ENCODE measurements around the gene KRTAP6-3.

Gene KRTAP6-3

DNA sequence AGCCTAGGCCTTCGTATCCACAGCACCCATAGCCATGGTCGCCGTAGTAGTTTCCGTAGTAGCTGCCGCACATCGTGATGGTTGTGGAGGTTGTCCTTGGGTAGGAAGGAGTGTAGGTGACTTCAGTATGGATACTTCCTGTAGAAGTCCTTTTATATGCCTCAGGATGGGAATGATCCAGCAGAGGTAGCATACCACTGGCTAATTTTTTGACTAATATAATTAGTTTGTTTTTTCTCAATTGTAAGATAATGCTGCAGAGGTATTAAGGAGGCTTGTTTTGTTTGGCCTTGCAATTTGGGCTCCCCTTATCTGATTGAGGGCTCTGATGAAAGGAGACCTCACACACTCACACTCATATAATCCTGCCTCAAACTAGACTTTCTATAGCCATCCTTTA, 6.6 kb downstream of the KRTAP6-3 start, which contains the start of gene KRTAP6-2:
Gene KRTAP6-2, minus strand, starts transcription at position 101 of the 400 bp plus-strand sequence. Its CDS starts 28 bp downstream, at position 73.
- no peak within 1 kb of the TSS for H3K4me3 ChIP-seq (ENCODE audit: low read depth, low read length)
- DNase-seq (ENCODE audit: low read depth), result no peak
- TF ChIP-seq, protein P1, sequence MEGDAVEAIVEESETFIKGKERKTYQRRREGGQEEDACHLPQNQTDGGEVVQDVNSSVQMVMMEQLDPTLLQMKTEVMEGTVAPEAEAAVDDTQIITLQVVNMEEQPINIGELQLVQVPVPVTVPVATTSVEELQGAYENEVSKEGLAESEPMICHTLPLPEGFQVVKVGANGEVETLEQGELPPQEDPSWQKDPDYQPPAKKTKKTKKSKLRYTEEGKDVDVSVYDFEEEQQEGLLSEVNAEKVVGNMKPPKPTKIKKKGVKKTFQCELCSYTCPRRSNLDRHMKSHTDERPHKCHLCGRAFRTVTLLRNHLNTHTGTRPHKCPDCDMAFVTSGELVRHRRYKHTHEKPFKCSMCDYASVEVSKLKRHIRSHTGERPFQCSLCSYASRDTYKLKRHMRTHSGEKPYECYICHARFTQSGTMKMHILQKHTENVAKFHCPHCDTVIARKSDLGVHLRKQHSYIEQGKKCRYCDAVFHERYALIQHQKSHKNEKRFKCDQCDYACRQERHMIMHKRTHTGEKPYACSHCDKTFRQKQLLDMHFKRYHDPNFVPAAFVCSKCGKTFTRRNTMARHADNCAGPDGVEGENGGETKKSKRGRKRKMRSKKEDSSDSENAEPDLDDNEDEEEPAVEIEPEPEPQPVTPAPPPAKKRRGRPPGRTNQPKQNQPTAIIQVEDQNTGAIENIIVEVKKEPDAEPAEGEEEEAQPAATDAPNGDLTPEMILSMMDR (IDR thresholded peaks at IDR 0.05; ENCODE audit: control insufficient read depth, extremely low read depth, insufficient read depth), result no peak

DNA sequence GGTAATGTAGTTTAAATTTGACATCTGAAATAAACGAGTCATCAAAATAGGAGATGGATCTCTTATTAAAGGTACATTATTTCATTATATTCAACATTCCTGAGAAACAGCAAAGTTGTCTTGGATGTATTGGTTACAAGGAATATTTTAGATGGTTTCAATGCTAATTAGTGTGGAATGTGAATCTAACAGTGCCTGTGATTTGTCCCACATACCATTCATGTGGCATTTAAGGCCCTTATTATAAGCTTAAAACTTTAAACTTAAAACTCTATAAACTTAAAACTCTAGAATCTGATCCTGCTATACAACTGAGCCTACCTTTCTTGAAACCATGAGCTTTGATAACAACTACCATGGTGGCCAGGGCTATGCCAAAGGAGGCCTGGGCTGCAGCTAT, 8.5 kb downstream of the KRTAP6-3 start, which contains the start of gene KRTAP22-1:
Gene KRTAP22-1, plus strand, starts transcription at position 301 of the 400 bp plus-strand sequence.
- no peak within 1 kb of the TSS for H3K4me3 ChIP-seq (ENCODE audit: low read depth, low read length)
- no peak for DNase-seq (ENCODE audit: low read depth)
- TF ChIP-seq, protein P1 (IDR thresholded peaks at IDR 0.05; ENCODE audit: control insufficient read depth, extremely low read depth, insufficient read depth), result no peak

DNA sequence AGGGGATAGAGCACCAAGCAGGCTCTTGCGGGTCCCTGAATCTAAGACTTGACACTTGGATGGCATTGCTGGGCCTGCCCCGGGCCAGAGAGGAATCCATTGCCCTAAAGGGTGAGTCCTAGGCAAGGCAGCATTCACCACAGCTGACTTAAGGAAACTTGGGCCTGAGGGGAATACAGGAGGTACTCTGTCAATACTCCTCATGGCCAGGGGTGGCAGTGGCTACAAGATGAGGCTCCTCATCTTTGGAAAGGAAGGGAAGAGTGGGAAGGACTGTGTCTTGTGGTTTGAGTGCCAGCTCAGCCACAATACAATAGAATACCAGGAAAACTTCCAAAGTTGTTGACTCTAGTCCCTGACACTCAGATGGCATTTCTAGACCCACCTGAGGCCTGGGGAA, 13.7 kb downstream of the KRTAP6-3 start:
- TF ChIP-seq, protein P1 (IDR thresholded peaks at IDR 0.05; ENCODE audit: control insufficient read depth, extremely low read depth, insufficient read depth), result no peak
- no peak for DNase-seq (ENCODE audit: low read depth)
- H3K4me3 ChIP-seq (ENCODE audit: low read depth, low read length), result no peak overlapping the region

- TF ChIP-seq, protein P1 (IDR thresholded peaks at IDR 0.05; ENCODE audit: control insufficient read depth, extremely low read depth, insufficient read depth), result no peak
- DNase-seq (ENCODE audit: low read depth), result no peak
- H3K4me3 ChIP-seq (ENCODE audit: low read depth, low read length), result no peak overlapping the region
Measured at GRCh38 chr21:30612132-30612531, 19.9 kb downstream of the KRTAP6-3 start.

GRCh38 chr21:30613836-30614235, 21.6 kb downstream of the KRTAP6-3 start, which contains the start of gene KRTAP6-1:
KRTAP6-1 (minus strand) TSS chr21:30613930; CDS start chr21:30613904, 26 bp downstream.
- TF ChIP-seq, protein P1 (IDR thresholded peaks at IDR 0.05; ENCODE audit: control insufficient read depth, extremely low read depth, insufficient read depth), result no peak

DNA sequence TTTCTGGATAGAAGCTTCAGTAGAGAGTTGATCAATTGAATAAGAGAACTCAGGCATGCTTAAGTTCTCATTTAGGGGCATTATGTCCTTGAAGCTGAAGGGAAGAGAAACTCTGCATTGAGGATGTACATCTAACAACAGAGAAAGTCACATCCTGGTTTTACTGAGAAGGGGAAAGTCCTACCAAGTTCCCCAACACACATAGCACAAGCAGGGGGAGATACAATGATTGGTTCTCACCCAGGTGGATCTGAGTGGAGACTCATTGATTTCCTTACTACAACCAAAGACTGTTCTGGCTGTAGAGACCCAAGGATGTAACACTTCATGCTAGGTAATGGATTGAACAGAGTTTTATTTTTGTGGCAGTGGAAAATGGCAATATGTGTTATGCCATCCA, 23.0 kb downstream of the KRTAP6-3 start:
- H3K4me3 ChIP-seq (ENCODE audit: low read depth, low read length), result no peak overlapping the region
- TF ChIP-seq, protein P1 (IDR thresholded peaks at IDR 0.05; ENCODE audit: control insufficient read depth, extremely low read depth, insufficient read depth), result no peak
- DNase-seq (ENCODE audit: low read depth), result no peak

More at GRCh38 chr21:30613836-30614235, 21.6 kb downstream of the KRTAP6-3 start, which contains the start of gene KRTAP6-1:
- no peak for DNase-seq (ENCODE audit: low read depth)
- H3K4me3 ChIP-seq (ENCODE audit: low read depth, low read length), result no peak within 1 kb of the TSS

DNA sequence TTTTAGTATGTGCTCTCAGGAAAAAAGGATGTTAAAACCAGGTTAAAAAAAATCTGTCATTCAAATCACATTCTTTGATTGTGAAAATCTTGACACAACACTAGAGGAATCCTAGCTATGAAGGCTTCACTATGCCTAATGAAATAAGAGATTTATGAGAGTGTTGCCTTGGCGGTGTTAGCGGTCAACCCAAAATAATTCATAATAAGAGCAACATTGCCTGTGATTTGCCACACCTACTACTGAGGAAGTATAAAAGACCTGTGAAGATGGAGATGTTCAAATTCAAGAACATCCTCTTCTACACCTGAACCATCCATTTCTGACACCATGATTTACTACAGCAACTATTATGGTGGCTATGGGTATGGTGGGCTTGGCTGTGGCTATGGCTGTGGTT, 23.9 kb downstream of the KRTAP6-3 start, which contains the start of gene KRTAP20-1:
Gene KRTAP20-1, plus strand, starts transcription at position 301 of the 400 bp plus-strand sequence. Its CDS starts 30 bp downstream, at position 331.
- TF ChIP-seq, protein P1 (IDR thresholded peaks at IDR 0.05; ENCODE audit: control insufficient read depth, extremely low read depth, insufficient read depth), result no peak
- DNase-seq (ENCODE audit: low read depth), result no peak
- H3K4me3 ChIP-seq (ENCODE audit: low read depth, low read length), result no peak within 1 kb of the TSS

Data from LNCaP clone FGC (cell line).